Activated naive CD4-positive, alpha-beta T cell treated with anti-CD3 and anti-CD28 coated beads, Interleukin-2, amount 10 ng/mL, durations not matched to agents 7 days and 5 days (primary cell): ENCODE results near the gene MBTPS2.
"Not testable (repeated sequence)": the region's sequence is repeated elsewhere in the genome, so short reads cannot be mapped to it uniquely, and the experiment has no call there.

Source experiments
- CTCF ChIA-PET: fragments of 350-600 bp; sonication (Branson Sonifier 250); formaldehyde crosslinking; loops from one replicate; lab custom pipeline; 2021; ENCODE audit warnings: antibody characterized with exemption; lab: Charles Lee
- DNase-seq: peaks from one replicate; pipeline ENCODE4 v3.0.0-alpha.2; 2020
- H3K27ac Mint-ChIP-seq: one replicate; pipeline ENCODE4 v1.8.0; 2021; ENCODE audit warnings: mild to moderate bottlenecking, moderate library complexity, mixed read lengths
- H3K27me3 Mint-ChIP-seq: one replicate; pipeline ENCODE4 v1.8.0; 2021; ENCODE audit warnings: mild to moderate bottlenecking, mixed read lengths
- H3K36me3 Mint-ChIP-seq: one replicate; pipeline ENCODE4 v1.8.0; 2021; ENCODE audit warnings: mixed read lengths
- H3K4me1 Mint-ChIP-seq: one replicate; pipeline ENCODE4 v1.8.0; 2021; ENCODE audit warnings: mixed read lengths
- H3K4me3 Mint-ChIP-seq: one replicate; pipeline ENCODE4 v1.8.0; 2021; ENCODE audit warnings: mild to moderate bottlenecking, moderate library complexity, mixed read lengths
- H3K9me3 Mint-ChIP-seq: one replicate; pipeline ENCODE4 v1.8.0; 2021; ENCODE audit warnings: mixed read lengths

Gene MBTPS2

DNA sequence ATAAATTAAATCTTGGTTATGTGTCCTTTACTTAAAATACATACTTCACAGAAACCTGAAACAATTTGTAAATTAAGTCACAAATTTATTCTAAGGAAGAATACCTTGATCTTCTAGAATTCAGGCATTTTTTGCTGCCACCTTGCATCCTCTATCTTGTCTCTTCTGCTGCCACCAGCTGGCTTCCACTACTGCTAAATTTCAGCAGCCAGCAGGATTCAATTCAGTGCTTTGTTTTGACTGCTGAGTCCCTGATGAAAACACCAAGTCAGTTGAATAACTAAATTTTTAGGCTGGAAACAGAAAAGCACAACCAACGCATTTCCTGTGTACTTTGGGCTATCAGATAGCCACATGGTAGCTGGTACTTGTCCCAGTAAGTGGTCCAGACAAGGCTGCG, 2.4 kb upstream of the MBTPS2 start:
- Mint-ChIP-seq H3K4me3 (no peak overlapping the region), H3K27ac (no peak overlapping the region), H3K9me3 (no peaks in the 10 kb centered on the region), H3K27me3 (no peaks in the 10 kb centered on the region), H3K36me3 (no peaks in the 10 kb centered on the region), H3K4me1 (peaks cover 8% of the 10 kb centered on the region)
- no peak for DNase-seq
- CTCF ChIA-PET, result no interaction called here

GRCh38 chrX:21838937-21839333, 482 bp upstream of the MBTPS2 start:
- no peak for DNase-seq
- CTCF ChIA-PET, result interaction anchor here (1.3 to 1.9 kb wide), 3 partner anchors 135 to 146 kb away, joined by 3 to 9 read pairs (median 6); no protein-coding TSS in a partner anchor
- peak overlapping the region; percentile 91 for H3K4me3 Mint-ChIP-seq

GRCh38 chrX:21840193-21840545, 752 bp downstream of the MBTPS2 start:
- Mint-ChIP-seq H3K27me3 (no peaks in the 10 kb centered on the region), H3K4me1 (peaks cover 8% of the 10 kb centered on the region), H3K9me3 (no peaks in the 10 kb centered on the region), H3K27ac (peak overlapping the region; percentile 90), H3K4me3 (peak overlapping the region; percentile 91), H3K36me3 (peaks cover 5% of the 10 kb centered on the region)
- CTCF ChIA-PET, result interaction anchor here (1.0 kb wide), 1 partner anchor 133 kb away, joined by 3 read pairs; no protein-coding TSS in a partner anchor
- DNase-seq, result no peak

More at GRCh38 chrX:21838937-21839333, 482 bp upstream of the MBTPS2 start:
- Mint-ChIP-seq H3K9me3 (no peaks in the 10 kb centered on the region), H3K36me3 (peaks cover 3% of the 10 kb centered on the region), H3K27ac (peak overlapping the region; percentile 90), H3K27me3 (no peaks in the 10 kb centered on the region), H3K4me1 (peaks cover 8% of the 10 kb centered on the region)

GRCh38 chrX:21843179-21843578, 3.8 kb downstream of the MBTPS2 start:
- Mint-ChIP-seq H3K9me3 (no peaks in the 10 kb centered on the region), H3K27ac (no peak overlapping the region), H3K36me3 (peaks cover 18% of the 10 kb centered on the region), H3K4me3 (no peak overlapping the region), H3K27me3 (no peaks in the 10 kb centered on the region), H3K4me1 (peaks cover 8% of the 10 kb centered on the region)
- CTCF ChIA-PET, result no interaction called here
- no peak for DNase-seq

GRCh38 chrX:21845096-21845495, 5.7 kb downstream of the MBTPS2 start:
- H3K27me3 Mint-ChIP-seq, result no peaks in the 10 kb centered on the region
- H3K4me1 Mint-ChIP-seq, result peaks cover 7% of the 10 kb centered on the region
- DNase-seq, result no peak
- peaks cover 18% of the 10 kb centered on the region for H3K36me3 Mint-ChIP-seq
- CTCF ChIA-PET, result no interaction called here
- no peak overlapping the region for H3K27ac Mint-ChIP-seq
- H3K9me3 Mint-ChIP-seq, result no peaks in the 10 kb centered on the region
- no peak overlapping the region for H3K4me3 Mint-ChIP-seq

DNA sequence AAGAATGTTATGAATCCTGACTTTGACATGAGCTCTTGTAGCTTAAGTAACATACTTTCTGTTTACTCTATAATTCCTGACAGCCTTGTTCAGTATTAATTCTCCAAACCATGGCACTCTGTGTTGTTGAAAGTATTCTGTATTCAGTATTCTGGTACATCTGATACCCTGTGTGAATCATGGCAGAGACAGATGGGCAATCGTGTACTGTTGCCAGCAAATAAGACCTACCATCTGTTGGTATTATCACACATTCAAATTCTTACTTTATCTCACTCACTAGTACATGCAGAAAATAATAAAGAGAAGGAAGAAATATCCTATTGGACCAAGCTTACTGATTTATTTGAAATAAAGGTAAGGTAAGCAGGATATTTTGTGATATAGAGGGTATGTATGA, 7.9 kb downstream of the MBTPS2 start:
- Mint-ChIP-seq H3K27ac (no peak overlapping the region), H3K9me3 (no peaks in the 10 kb centered on the region), H3K4me3 (no peak overlapping the region), H3K27me3 (no peaks in the 10 kb centered on the region), H3K36me3 (peaks cover 18% of the 10 kb centered on the region), H3K4me1 (no peaks in the 10 kb centered on the region)
- CTCF ChIA-PET, result no interaction called here
- no peak for DNase-seq

GRCh38 chrX:21853578-21853977, 14.2 kb downstream of the MBTPS2 start:
- Mint-ChIP-seq H3K27me3 (no peaks in the 10 kb centered on the region), H3K4me3 (no peak overlapping the region), H3K27ac (no peak overlapping the region), H3K4me1 (no peaks in the 10 kb centered on the region), H3K9me3 (no peaks in the 10 kb centered on the region), H3K36me3 (peaks cover 19% of the 10 kb centered on the region)
- no peak for DNase-seq
- CTCF ChIA-PET, result no interaction called here

GRCh38 chrX:21855937-21856415, 16.6 kb downstream of the MBTPS2 start, which contains the start of gene YY2:
Gene YY2, plus strand, starts transcription at chrX:21855987. Its CDS starts 498 bp downstream, at chrX:21856485.
- no peak for DNase-seq
- CTCF ChIA-PET, result no interaction called here
- H3K4me3 Mint-ChIP-seq, result no peak within 1 kb of the TSS
- no peaks in the 10 kb centered on the region for H3K27me3 Mint-ChIP-seq
- H3K27ac Mint-ChIP-seq, result no peak within 1 kb of the TSS
- no peaks in the 10 kb centered on the region for H3K9me3 Mint-ChIP-seq
- H3K36me3 Mint-ChIP-seq, result peaks cover 20% of the 10 kb centered on the region
- no peaks in the 10 kb centered on the region for H3K4me1 Mint-ChIP-seq

DNA sequence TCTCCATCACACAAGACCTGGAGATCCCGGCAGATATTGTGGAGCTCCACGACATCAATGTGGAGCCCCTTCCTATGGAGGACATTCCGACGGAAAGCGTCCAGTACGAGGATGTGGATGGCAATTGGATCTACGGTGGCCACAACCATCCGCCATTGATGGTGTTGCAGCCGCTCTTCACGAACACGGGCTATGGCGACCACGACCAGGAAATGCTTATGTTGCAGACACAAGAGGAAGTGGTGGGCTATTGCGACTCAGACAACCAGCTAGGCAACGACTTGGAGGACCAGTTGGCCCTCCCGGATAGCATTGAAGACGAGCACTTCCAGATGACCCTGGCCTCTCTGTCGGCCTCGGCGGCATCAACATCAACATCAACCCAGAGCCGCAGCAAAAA, 17.1 kb downstream of the MBTPS2 start:
- H3K4me3 Mint-ChIP-seq, result no peak overlapping the region
- no peak for DNase-seq
- no peaks in the 10 kb centered on the region for H3K9me3 Mint-ChIP-seq
- no peaks in the 10 kb centered on the region for H3K4me1 Mint-ChIP-seq
- H3K36me3 Mint-ChIP-seq, result peaks cover 20% of the 10 kb centered on the region
- CTCF ChIA-PET, result no interaction called here
- no peak overlapping the region for H3K27ac Mint-ChIP-seq
- H3K27me3 Mint-ChIP-seq, result no peaks in the 10 kb centered on the region

DNA sequence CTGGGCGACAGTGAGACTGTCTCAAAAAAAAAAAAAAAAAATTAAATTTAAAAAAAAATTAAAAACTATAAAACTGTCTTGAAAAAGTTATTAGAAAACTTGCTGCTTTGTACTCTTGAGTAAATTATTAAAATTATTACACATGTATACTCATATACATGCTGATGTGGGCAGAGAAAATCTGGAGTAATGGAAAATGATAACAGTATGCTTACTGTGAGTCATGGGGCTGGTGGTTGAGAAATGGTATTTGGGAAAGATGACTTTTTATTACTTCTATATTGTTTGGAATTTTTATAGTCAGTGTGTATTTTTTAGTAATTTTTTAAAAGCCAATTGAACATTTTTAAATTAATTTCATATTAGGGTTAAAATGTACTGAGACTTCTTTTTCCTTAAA, 23.8 kb downstream of the MBTPS2 start:
- no peak overlapping the region for H3K27ac Mint-ChIP-seq
- no peaks in the 10 kb centered on the region for H3K27me3 Mint-ChIP-seq
- H3K4me1 Mint-ChIP-seq, result peaks cover 4% of the 10 kb centered on the region
- H3K36me3 Mint-ChIP-seq, result peaks cover 2% of the 10 kb centered on the region
- H3K4me3 Mint-ChIP-seq, result no peak overlapping the region
- CTCF ChIA-PET, result no interaction called here
- DNase-seq, result no peak
- H3K9me3 Mint-ChIP-seq, result no peaks in the 10 kb centered on the region

GRCh38 chrX:21865436-21865835, 26.0 kb downstream of the MBTPS2 start:
- CTCF ChIA-PET, result interaction anchor here (0.5 to 0.7 kb wide), 2 partner anchors 60 to 120 kb away, joined by 3 read pairs; no protein-coding TSS in a partner anchor
- peaks cover 4% of the 10 kb centered on the region for H3K4me1 Mint-ChIP-seq
- no peaks in the 10 kb centered on the region for H3K27me3 Mint-ChIP-seq
- no peaks in the 10 kb centered on the region for H3K9me3 Mint-ChIP-seq
- no peak overlapping the region for H3K27ac Mint-ChIP-seq
- DNase-seq, result no peak
- no peak overlapping the region for H3K4me3 Mint-ChIP-seq
- no peaks in the 10 kb centered on the region for H3K36me3 Mint-ChIP-seq

- H3K27ac Mint-ChIP-seq, result no peak overlapping the region
- no peak for DNase-seq
- no peaks in the 10 kb centered on the region for H3K9me3 Mint-ChIP-seq
- CTCF ChIA-PET, result no interaction called here
- H3K4me3 Mint-ChIP-seq, result no peak overlapping the region
- H3K4me1 Mint-ChIP-seq, result no peaks in the 10 kb centered on the region
- H3K36me3 Mint-ChIP-seq, result no peaks in the 10 kb centered on the region
- H3K27me3 Mint-ChIP-seq, result no peaks in the 10 kb centered on the region
Observed at GRCh38 chrX:21870494-21870893, 31.1 kb downstream of the MBTPS2 start.

DNA sequence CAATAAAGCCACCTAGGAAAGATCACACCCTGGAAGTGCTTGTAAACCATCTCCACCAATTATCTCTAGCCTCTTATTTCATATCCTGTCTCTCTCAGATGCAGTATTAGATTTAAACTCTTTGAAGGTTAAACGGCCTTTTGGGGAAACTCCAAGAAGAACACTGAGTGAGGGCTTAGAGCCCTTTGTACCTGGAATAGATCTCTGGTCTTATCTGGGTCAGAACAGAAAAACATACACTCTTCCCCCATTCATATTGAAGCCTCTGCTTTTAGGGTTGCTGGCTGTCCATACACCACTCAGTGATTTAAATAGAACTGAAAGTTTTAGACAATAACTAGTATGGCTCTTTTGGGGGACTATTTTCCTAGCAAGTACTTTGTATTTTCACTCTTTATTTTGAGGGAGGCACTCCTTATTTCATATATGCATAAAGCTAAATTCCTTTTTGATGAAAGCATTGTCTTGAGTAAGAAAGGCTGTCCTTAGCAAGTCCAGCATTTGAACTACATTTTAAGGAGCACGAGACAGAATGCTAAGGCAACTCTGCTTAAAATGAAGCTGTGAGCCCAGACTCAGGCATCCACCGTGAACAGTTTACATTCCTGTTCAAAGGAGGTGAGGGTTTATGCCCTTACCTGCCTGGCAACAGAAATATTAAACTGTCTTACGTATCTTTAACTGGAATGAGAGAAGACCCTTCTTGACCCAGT, 33.8 kb downstream of the MBTPS2 start:
- H3K9me3 Mint-ChIP-seq, result no peaks in the 10 kb centered on the region
- no peaks in the 10 kb centered on the region for H3K4me1 Mint-ChIP-seq
- H3K27ac Mint-ChIP-seq, result no peak overlapping the region
- no peak for DNase-seq
- no peaks in the 10 kb centered on the region for H3K36me3 Mint-ChIP-seq
- CTCF ChIA-PET, result interaction anchor here (0.8 kb wide), 1 partner anchor 10 kb away, joined by 3 read pairs; no protein-coding TSS in a partner anchor
- H3K4me3 Mint-ChIP-seq, result no peak overlapping the region
- no peaks in the 10 kb centered on the region for H3K27me3 Mint-ChIP-seq

- DNase-seq, H3K27ac Mint-ChIP-seq, H3K36me3 Mint-ChIP-seq, H3K27me3 Mint-ChIP-seq, CTCF ChIA-PET, H3K9me3 Mint-ChIP-seq, H3K4me3 Mint-ChIP-seq, H3K4me1 Mint-ChIP-seq: not testable (repeated sequence)
Observed at GRCh38 chrX:21874182-21874581, 34.8 kb downstream of the MBTPS2 start.

GRCh38 chrX:21875013-21875412, 35.6 kb downstream of the MBTPS2 start:
- Mint-ChIP-seq H3K4me1 (no peaks in the 10 kb centered on the region), H3K27me3 (no peaks in the 10 kb centered on the region), H3K4me3 (no peak overlapping the region), H3K9me3 (no peaks in the 10 kb centered on the region), H3K36me3 (peaks cover 4% of the 10 kb centered on the region), H3K27ac (no peak overlapping the region)
- DNase-seq, result no peak
- CTCF ChIA-PET, result no interaction called here
